K562 (cell line): Measurements from ENCODE around the gene CHORDC1. TPM values are rescaled to one million over a fixed set of nuclear protein-coding genes. Genes with fewer than 3 reads are reported as not detected.
A peak's percentile ranks its signal among the peaks of the same experiment; 100 is the strongest.

Experiments used
- ARHGAP35 ChIP-seq: fragments of 450-650 bp; IDR thresholded peaks from 2 replicates; pipeline ENCODE4 v1.6.1; 2018; ENCODE audit not compliant: partially characterized antibody
- CREM ChIP-seq: IDR thresholded peaks from 2 replicates; pipeline ENCODE4 v1.6.1; 2014; ENCODE audit warnings: antibody characterized with exemption, low read depth
- CTBP1 ChIP-seq: fragments of 450-650 bp; IDR thresholded peaks from 2 replicates; pipeline ENCODE4 v1.6.1; 2016; ENCODE audit warnings: borderline replicate concordance
- MEIS2 ChIP-seq: fragments of 450-650 bp; IDR thresholded peaks from 2 replicates; pipeline ENCODE4 v1.6.1; 2014; ENCODE audit warnings: mild to moderate bottlenecking; ENCODE audit not compliant: partially characterized antibody
- NFE2L1 ChIP-seq: fragments of 450-650 bp; IDR thresholded peaks from 2 replicates; pipeline ENCODE4 v1.6.1; 2016; ENCODE audit warnings: missing genetic modification characterization, low read depth, mild to moderate bottlenecking, missing compliant biosample characterization, moderate library complexity, borderline replicate concordance
- NR2C2 ChIP-seq, 2 experiments: fragments of 200-800 bp in 1 of 2; sonication (Bioruptor generic) in 1 of 2; sonication (generic) in 1 of 2; formaldehyde crosslinking in 1 of 2; IDR thresholded peaks; 2 replicates each; pipeline versions ENCODE4 v1.6.1 to v1.8.0; 2016 to 2022; ENCODE audit warnings: mild to moderate bottlenecking in 1 of 2, missing compliant biosample characterization in 1 of 2, missing genetic modification characterization in 1 of 2, missing genetic modification reagents in 1 of 2
- PRPF4 ChIP-seq: fragments of 200-400 bp; formaldehyde crosslinking; IDR thresholded peaks from one replicate; pipeline ENCODE4 v1.6.1; 2017; ENCODE audit warnings: low read length, low read depth, mild to moderate bottlenecking; ENCODE audit not compliant: insufficient read depth, poor library complexity, severe bottlenecking
- ZBTB11 ChIP-seq, 3 experiments: fragments of 200-800 bp in 1 of 3; fragments of 250-450 bp in 1 of 3; fragments of 450-650 bp in 1 of 3; sonication (Bioruptor Pico) in 1 of 3; sonication (Bioruptor generic) in 1 of 3; formaldehyde crosslinking in 1 of 3; IDR thresholded peaks; 2 replicates each; pipeline versions ENCODE4 v1.6.1 to v1.8.0; 2016 to 2022; ENCODE audit warnings: mild to moderate bottlenecking in 2 of 3, missing genetic modification characterization in 2 of 3, missing compliant biosample characterization in 1 of 3, moderate library complexity in 1 of 3
- ZBTB40 ChIP-seq, 2 experiments: fragments of 450-650 bp in 1 of 2; sonication (generic) in 1 of 2; formaldehyde crosslinking in 1 of 2; IDR thresholded peaks; 2 replicates each; pipeline versions ENCODE4 v1.7.1 to v1.9.0; 2016 to 2022; ENCODE audit warnings: inconsistent platforms in 1 of 2, mild to moderate bottlenecking in 1 of 2, missing genetic modification reagents in 1 of 2
- polyA plus RNA-seq, 8 experiments: library from polyadenylated mRNA; depleted of rRNA in 4 of 8; stranded (reverse) in 5 of 8; unstranded in 3 of 8; fragments of >200 nt; fragmentation: Nextera tagmentation in 2 of 8; fragmentation: Illumina TruSeq in 1 of 8; extraction: Ambion mirVana in 2 of 8; extraction: Trizol in 1 of 8; gene quantifications; 2 replicates each; pipeline versions ENCODE4 v1.2.1 to v1.2.3, GENCODE V29; 2011 to 2014; ENCODE audit warnings: inconsistent platforms in 1 of 8, missing spikeins in 1 of 8
- total RNA-seq, 7 experiments: library from RNA; depleted of rRNA in 6 of 7; stranded (reverse); fragments of >200 nt in 6 of 7; fragmentation: Illumina TruSeq in 2 of 7; extraction: Trizol in 2 of 7; gene quantifications; 2 replicates each; pipeline versions ENCODE4 v1.2.1 to v1.2.3, GENCODE V29; 2011 to 2021; ENCODE audit warnings: low replicate concordance in 1 of 7
- TF ChIP-seq, protein P1 (sequence below), 2 experiments: fragments of 250-450 bp in 1 of 2; fragments of 450-650 bp in 1 of 2; sonication (Bioruptor Pico) in 1 of 2; IDR thresholded peaks; 2 replicates each; pipeline versions ENCODE4 v1.6.1 to v1.8.0; 2016 to 2021; ENCODE audit warnings: mild to moderate bottlenecking in 2 of 2, moderate library complexity in 2 of 2, missing compliant biosample characterization in 1 of 2, missing genetic modification characterization in 1 of 2

CHORDC1 gene
- total and polyA plus RNA-seq, 9 of the 15 experiments (the other 6 are each of a cell fraction or from before 2014, with no cell fraction given), result 68.7 to 148 (median 112) TPM

GRCh38 chr11:90222459-90223247 is at the start of gene CHORDC1 (continued):
- TF ChIP-seq ZBTB11 (CRISPR knock-in tag; IDR thresholded peaks at IDR 0.05), result peak in 1 of 3 experiments; percentile 77; a peak in 2 of 6 replicates
- TF ChIP-seq ZBTB40 (IDR thresholded peaks at IDR 0.05), result peak; percentile 81
- no peak for TF ChIP-seq ZBTB40 (CRISPR knock-in tag; IDR thresholded peaks at IDR 0.05)
- peak; percentile 75 for TF ChIP-seq CREM
- TF ChIP-seq ARHGAP35, result no peak
- TF ChIP-seq NFE2L1 (tag), result no peak
- TF ChIP-seq, protein P1, sequence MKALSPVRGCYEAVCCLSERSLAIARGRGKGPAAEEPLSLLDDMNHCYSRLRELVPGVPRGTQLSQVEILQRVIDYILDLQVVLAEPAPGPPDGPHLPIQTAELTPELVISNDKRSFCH (CRISPR knock-in tag; IDR thresholded peaks at IDR 0.05), result no peak
- TF ChIP-seq, protein P1 (tag; IDR thresholded peaks at IDR 0.05), result no peak
- TF ChIP-seq NR2C2 (CRISPR knock-in tag; IDR thresholded peaks at IDR 0.05), result no peak
- TF ChIP-seq NR2C2 (tag; IDR thresholded peaks at IDR 0.05), result 0 out of 2 replicates have a peak, but pooled peaks have one; percentile 24
- peak; percentile 9; the same call in 1 of the 2 replicates for TF ChIP-seq CTBP1
- TF ChIP-seq PRPF4, result no peak
- peak; percentile 67 for TF ChIP-seq MEIS2
